ENCODE results near the gene TMCO4. TPM values are rescaled to one million over a fixed set of nuclear protein-coding genes. Genes with fewer than 3 reads are reported as not detected.
"Not testable (repeated sequence)": the region's sequence is repeated elsewhere in the genome, so short reads cannot be mapped to it uniquely, and the experiment has no call there.

TMCO4 gene
- total RNA-seq, result 0.31 TPM

DNA sequence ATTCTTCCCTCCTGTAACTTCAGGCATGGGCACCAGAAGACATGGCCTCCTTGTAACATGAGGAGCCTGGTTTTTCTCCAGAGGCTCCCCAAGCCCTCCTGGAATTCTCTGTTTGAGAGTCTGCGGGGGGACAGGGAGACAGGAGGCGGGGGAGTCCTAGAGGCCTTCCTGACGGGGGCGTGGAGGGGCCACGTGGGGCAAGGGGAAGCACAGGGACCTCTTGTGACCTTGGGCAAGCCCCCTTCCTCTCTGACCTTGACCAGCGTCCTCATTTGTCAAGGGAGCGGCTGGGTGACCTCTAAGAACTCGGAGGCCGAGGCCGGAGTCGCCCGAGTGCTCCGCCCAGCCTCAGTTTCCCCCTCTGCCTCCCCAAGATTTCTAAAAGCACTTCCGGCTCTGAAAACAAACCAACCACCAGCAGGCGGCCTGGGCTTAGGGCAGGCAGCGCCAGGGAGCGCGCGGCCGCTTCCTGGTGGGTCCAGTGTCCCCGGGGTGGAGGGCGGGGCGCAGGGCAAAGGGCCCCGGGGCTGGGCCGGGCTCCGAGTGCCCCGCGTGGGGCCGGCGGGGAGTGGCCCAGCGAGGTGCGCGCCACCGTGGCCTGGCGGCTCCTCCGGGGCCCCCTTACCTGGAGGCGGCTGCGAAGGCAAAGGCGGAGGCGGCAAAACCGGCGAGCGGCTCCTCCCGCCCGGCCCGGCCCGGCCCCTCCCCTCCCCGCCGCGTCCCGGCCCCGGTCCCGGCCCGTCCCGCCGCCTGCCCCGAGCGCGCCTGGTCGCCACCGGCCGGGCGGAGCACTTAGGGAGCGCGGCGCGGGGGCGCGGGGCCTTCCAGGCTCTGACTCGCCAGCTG, at the start of gene TMCO4:
Gene TMCO4, minus strand, starts transcription at position 687 of the 846 bp plus-strand sequence. CDS start 19,158 bp downstream, outside the sequence.
- DNase-seq, result no peak

DNA sequence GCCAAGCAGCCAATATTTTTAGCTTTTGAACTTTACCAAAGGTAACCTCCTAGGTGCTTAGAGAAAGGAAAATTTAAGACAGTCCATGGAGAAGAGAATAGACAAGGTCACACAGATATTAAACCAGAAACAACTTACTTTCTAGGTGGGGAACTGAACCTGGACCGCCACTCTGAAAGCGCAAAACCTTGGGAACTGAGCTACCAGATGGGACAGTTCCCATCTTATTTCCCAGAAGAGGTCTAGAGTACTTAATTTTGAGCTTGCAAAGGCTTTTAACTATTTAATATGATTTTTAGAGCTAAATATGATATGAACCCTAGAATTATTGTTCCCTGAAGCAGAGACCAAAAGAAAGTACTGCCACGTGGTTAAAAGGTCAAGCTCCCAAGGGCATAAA, 49.6 kb upstream of the TMCO4 start:
- not testable (repeated sequence) for DNase-seq

DNA sequence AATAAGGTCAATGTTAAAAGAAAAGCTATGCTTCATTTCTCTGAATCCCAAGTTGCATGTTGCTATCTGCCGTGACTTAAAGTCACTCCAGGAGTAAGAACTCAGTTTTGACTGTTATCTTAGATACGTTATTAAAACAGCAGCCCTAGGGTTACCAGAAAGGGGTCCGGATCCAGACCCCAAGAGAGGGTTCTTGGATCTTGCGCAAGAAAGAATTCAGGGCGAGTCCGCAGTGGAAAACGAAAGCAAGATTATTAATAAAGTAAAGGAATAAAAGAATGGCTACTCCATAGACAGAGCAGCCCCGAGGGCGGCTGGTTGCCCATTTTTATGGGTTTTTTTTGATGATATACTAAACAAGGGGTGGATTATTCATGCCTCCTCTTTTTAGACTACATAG, 47.6 kb upstream of the TMCO4 start:
- not testable (repeated sequence) for DNase-seq

GRCh38 chr1:19846338-19846737, 46.6 kb upstream of the TMCO4 start:
- no peak for DNase-seq

DNA sequence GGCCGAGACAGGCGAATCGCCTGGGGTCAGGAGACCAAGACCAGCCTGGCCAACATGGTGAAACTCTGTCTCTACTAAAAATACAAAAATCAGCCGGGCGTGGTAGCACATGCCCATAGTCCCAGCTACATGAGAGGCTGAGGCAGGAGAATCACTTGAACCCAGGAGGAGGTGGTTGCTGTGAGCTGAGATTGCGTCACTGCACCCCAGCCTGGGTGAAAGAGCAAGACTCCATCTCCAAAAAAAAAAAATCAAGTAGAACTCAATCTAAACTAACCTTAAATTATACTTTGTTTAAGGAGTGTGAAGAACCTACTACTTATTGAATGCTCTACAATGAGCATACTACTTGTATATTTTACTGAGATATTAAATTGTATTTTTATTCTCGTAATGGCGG, 45.8 kb upstream of the TMCO4 start:
- DNase-seq, result no peak

DNA sequence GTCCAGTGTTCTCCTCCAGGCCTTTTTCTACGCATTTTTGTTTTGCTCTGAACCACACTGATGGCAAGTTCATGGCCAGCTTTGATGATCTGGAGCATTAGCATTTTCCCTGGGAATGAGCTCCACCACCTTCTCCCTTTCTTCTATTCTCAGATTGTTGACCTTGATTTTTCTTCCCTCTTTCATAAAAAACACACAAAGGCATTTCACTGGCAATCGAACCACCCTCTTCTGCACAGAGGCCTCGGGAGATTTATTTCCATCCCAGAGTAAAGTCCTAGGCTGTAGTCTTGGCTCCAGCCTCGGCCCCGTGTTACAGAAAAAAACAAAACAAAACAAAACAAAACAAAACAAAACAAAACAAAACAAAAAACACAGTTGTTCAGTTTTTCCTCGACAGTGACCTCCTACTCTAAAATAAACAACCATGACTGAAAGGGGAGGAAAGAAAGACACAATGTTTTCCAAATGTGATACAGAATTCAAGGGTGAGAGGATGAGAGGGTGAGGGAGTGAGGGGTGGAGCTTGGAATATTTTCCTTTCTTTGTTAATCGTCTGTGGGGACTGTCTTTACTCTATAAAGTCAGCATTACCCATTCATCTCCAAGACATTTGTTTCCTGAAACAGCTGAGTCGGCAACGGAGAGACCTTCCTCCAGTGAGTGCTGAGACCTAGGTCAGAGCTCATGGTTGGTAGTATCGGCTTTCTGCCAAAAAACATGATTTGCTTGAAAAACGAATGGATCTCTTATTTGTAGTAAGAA, 45.2 kb upstream of the TMCO4 start:
- no peak for DNase-seq

DNA sequence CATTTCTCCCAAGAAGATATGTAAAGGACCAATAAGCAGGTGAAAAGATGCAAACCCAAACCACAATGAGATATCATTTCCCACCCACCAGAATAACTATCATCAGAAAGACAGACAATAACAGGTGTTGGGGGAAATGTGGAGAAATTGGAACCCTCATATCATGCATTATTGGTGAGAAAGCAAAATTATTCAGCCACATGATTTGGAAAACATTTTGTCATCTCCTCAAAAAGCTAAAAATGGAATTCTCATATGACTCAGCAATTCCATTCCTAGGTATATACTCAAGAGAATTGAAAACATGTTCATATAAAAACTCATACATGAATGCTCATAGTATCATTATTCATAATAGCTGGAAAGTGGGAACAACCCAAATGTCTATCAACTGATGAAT, 40.5 kb upstream of the TMCO4 start:
- DNase-seq, result no peak

- no peak for DNase-seq
These were observed 38.1 kb upstream of the TMCO4 start for GRCh38 chr1:19837866-19838265.

DNA sequence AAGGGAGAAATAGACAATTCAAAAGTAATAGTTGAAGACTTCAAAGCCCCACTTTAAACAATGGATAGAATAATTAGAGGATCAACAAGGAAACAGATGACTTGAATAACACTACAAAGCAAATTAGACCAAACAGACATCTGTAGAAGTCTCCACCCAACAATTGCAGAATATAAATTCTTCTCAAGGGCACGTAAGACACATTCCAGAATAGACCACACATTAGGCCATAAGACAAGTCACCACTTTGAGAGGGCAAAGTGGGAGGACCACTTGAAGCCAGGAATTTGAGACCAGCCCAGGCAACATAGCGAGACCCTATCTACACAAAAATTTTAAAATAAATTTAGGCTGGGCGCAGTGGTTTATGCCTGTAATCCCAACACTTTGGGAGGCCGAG, 35.9 kb upstream of the TMCO4 start:
- DNase-seq, result no peak

DNA sequence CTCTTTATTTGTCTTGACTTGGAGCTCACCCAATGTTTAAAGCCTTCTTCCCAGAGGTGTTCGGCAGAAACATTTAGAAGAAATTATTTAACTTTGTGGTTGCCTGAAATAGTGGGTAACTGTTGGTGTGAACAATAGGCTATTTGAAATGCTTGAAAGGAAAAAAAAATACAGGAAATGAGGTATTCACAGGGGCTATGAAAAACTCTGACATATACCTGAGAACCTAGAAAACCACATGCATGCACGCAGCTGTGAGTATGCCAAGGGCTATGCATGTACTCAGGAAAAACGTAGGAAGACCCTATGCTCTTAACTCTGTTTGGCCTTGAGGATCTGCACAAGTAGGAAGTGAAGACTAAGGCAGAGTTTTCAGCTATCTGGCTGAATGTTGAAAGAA, 31.7 kb upstream of the TMCO4 start:
- DNase-seq, result no peak

DNA sequence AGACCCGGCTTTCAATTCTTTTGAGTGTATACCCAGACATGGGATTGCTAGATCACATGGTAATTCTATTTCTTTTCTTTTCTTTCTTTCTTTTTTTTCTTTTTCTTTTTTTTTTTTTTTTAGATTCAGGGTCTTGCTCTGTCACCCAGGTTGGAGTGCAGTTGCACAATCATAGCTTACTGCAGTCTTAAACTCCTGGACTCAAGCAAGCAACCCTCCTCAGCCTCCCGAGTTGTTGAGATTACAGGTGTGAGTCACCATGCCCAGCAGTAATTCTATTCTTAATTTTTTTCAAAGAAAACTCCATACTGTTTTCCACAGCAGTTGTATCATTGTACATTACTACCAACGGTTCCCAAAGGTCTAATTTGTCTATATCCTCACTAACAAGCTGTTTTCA, 28.8 kb upstream of the TMCO4 start:
- no peak for DNase-seq

- DNase-seq, result no peak
These were observed 25.6 kb upstream of the TMCO4 start for GRCh38 chr1:19825298-19825697.

DNA sequence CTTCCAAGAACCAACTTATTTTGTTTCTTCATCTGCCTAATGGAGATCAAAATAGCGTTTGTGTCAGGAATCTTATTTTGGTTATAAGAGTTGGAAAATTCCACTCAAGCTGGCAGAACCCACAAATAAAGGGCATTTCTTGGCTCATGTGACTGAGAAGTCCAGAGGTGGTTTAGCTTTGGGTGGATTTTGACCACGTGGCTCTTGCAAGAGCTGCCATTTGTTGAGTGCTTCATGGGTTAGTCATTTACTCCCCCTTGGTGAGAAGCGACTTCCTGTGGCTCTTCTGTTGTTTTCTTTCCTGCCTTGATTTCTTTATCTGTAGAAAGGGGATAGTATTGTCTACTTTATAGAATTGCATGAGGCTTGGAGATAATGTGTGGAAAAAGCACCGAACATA, 24.8 kb upstream of the TMCO4 start:
- no peak for DNase-seq

- no peak for DNase-seq
These were observed 24.3 kb upstream of the TMCO4 start for GRCh38 chr1:19824036-19824435.

- no peak for DNase-seq
These were observed 20.0 kb upstream of the TMCO4 start for GRCh38 chr1:19819701-19820100.

DNA sequence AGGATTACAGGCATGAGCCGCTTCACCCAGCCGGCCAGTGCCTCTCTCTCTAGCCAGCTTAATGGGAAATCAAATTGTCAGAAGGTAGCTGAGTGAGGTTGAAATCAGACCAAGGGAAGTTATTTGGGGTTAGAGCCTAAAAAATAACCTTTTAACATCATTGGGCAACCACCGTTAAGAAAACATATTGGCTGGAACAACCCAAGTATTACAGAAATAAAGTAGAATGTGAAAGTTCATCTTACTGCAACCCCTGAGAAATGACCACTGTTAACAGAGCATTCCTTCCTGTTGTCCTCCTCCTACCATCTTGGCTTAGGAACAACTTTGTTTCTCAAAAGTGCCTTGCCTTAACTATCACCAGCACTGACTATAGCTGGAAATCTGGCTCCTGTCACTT, 18.6 kb upstream of the TMCO4 start:
- DNase-seq, result no peak

- DNase-seq, result no peak
These were observed 17.4 kb upstream of the TMCO4 start for GRCh38 chr1:19817160-19817559.

DNA sequence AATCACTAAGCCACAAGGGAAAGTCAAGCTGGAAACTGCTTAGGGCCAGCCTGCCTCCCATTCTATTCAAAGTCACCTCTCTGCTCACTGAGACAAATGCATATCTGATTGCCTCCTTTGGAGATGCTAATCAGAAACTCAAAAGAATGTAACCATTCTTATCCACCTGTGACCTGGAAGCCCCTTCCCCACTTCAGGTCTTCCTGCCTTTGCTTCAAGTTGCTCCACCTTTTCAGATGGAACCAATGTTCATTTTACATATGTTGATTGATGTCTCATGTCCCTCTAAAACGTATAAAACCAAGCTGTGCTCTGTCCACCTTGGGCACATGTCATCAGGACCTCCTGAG, 17.0 kb upstream of the TMCO4 start:
- DNase-seq, result not testable (repeated sequence)

DNA sequence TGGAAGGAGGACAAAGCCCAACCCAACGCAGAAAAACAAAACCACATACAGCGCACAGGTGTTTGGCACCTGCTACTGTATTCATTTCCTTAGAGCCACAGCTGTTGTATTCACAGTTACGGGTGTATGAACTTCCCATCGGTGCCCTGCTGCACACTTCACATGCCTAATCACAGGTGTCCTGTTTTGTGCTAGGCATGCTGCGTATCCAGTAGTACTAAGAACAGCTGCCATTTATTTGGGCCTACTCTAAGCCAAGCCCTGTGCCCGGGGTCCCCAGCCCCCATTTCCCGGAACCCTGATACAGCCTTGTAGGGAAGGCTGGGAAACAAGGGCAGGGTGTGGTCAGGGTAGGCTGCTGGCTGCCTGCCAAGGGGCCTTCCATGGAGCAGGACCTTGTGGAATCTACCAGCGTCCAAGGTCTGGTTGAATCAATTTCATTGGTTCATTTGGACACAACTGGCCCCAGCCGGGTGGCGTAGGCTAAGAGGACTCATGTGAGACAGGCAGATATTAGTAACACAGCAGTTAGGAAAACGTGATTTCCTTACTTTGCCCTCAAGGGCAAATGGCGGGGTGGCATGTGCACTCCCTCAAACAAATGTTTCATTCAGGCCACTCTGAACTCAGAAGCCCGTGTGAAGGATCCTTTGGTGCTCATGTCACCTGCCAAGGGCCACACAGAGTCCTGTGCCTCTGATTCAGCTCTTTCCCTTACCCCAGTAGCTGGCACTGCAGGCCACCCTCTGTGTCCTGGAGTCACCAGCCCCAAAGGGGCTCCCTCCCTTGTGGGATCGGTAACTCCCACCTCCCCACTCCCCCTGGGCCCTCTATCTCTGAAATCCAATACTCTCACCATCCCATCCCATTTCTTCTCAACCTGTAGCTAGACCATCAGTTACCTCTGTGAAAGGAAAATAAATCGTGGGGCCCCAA, 16.4 kb upstream of the TMCO4 start:
- no peak for DNase-seq

DNA sequence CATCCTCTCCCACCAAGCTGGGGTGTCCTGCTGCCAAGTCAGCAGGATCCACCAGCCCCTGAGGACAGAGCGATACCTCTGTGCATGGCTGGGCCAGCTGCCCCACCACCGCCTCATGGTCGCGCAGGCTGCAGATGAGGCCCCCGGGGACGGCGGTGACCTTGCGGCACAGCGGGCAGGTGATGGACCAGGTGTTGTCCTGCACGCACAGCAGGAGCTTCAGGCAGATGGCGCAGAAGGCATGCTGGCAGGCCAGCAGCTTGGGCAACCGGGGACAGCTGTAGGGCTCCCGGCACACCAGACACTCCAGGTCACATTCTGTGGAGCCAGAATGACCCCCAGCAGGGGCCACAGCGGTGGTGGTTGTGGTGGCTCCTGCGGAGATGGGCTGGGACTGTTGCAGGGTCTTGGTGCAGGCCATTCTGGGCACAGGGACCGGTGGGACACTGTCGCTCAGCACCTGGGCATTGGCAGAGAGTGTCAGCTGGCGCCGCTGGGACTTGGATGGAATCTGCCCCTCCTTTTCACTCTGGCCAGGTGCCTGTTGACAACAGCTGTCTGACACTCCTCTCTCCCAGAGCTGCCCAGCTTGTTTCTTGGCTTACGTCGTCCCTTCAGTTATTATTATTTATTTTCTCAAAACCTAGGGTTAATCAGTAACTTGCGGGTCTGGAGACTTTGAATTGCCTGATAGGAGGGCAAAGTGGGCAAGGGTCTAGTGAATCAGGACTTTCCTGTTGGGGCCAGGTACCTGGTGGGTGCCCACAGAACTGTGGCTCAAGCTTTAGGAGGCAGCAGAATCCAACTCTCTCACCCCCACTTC, 15.2 kb upstream of the TMCO4 start, which contains the start of gene RNF186:
Gene RNF186, minus strand, starts transcription at position 603 of the 823 bp plus-strand sequence. Its CDS starts 182 bp downstream, at position 421.
- DNase-seq, result no peak

DNA sequence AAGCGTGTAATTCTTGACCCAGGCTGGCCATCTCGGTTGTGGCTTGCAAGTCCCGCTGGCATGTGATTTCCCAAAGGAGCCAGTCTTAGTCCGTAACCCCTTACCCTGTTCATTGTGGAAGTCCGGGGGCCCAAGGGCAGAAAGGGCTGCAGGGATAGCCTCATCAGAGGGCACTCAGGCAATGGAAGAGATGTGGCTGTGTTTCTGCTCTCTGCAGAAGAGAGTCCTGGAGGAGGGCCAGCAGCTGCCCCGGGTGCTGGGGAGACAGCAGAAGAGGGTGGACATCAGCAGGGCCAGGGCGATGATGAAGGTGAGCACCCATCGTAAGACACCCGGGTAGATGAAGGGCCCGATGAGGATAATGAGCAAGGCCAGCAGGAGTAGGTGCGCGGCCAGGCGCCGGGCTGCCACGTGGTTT, 14.5 kb upstream of the TMCO4 start:
- no peak for DNase-seq

GRCh38 chr1:19813643-19813960, 13.9 kb upstream of the TMCO4 start:
- DNase-seq, result no peak
